Endometrium (tissue), 2 donors: ENCODE data around the gene STARD9.

ENCODE experiments used
- FAIRE-seq: peaks from 2 replicates; lab custom pipeline; 2012; peaks lifted over from hg19 to GRCh38; lab: Jason Lieb, UNC
- donor health status: control.
- donor health status: control.

Gene STARD9

GRCh38 chr15:42694398-42694797, 119.0 kb downstream of the STARD9 start:
- no peak for FAIRE-seq

- FAIRE-seq: no peak
Observed at GRCh38 chr15:42695527-42696071, 120.2 kb downstream of the STARD9 start.

GRCh38 chr15:42696626-42697025, 121.2 kb downstream of the STARD9 start:
- no peak for FAIRE-seq

GRCh38 chr15:42704492-42704926, 129.1 kb downstream of the STARD9 start:
- no peak for FAIRE-seq

- FAIRE-seq: no peak
Observed at GRCh38 chr15:42705336-42705735, 129.9 kb downstream of the STARD9 start.

- no peak for FAIRE-seq
Observed at GRCh38 chr15:42707068-42707467, 131.7 kb downstream of the STARD9 start.

GRCh38 chr15:42707873-42708544, 132.6 kb downstream of the STARD9 start:
- no peak for FAIRE-seq

- FAIRE-seq: no peak
Observed at GRCh38 chr15:42710662-42711061, 135.3 kb downstream of the STARD9 start.

GRCh38 chr15:42711746-42712145, 136.3 kb downstream of the STARD9 start:
- FAIRE-seq: no peak

- FAIRE-seq: no peak
Observed at GRCh38 chr15:42712584-42712983, 137.2 kb downstream of the STARD9 start.

- no peak for FAIRE-seq
Observed at GRCh38 chr15:42716125-42716524, 140.7 kb downstream of the STARD9 start.

GRCh38 chr15:42716626-42717025, 141.2 kb downstream of the STARD9 start:
- no peak for FAIRE-seq

GRCh38 chr15:42719043-42719442, 143.6 kb downstream of the STARD9 start:
- no peak for FAIRE-seq

- no peak for FAIRE-seq
Observed at GRCh38 chr15:42720071-42720470, 144.7 kb downstream of the STARD9 start.

- FAIRE-seq: no peak
Observed at GRCh38 chr15:42721016-42721415, 145.6 kb downstream of the STARD9 start.

GRCh38 chr15:42721916-42722315, 146.5 kb downstream of the STARD9 start:
- FAIRE-seq: no peak

- no peak for FAIRE-seq
Observed at GRCh38 chr15:42723068-42723467, 147.7 kb downstream of the STARD9 start.

- no peak for FAIRE-seq
Observed at GRCh38 chr15:42724276-42724675, 148.9 kb downstream of the STARD9 start.

GRCh38 chr15:42725331-42725903, 150.0 kb downstream of the STARD9 start:
- FAIRE-seq: no peak

GRCh38 chr15:42726114-42726513, 150.7 kb downstream of the STARD9 start:
- FAIRE-seq: no peak

GRCh38 chr15:42727750-42728381, 152.5 kb downstream of the STARD9 start:
- no peak for FAIRE-seq

- FAIRE-seq: no peak
Observed at GRCh38 chr15:42728560-42728959, 153.2 kb downstream of the STARD9 start.

- FAIRE-seq: no peak
Observed at GRCh38 chr15:42728972-42729371, 153.6 kb downstream of the STARD9 start.
